Endothelial cell of umbilical vein (primary cell): ENCODE data around the gene TXNRD1.

Experiments
- CTCF ChIP-seq, 2 donors: IDR thresholded peaks; 1 replicate in 1 of 2; 2 replicates in 1 of 2; pipeline ENCODE4 v1.5.1; 2011; ENCODE audit warnings: low read length in 2 of 2, mild to moderate bottlenecking in 2 of 2, moderate library complexity in 2 of 2, control low read depth in 1 of 2, inconsistent platforms in 1 of 2, low read depth in 1 of 2; ENCODE audit not compliant: insufficient read depth in 1 of 2; ENCODE audit errors: extremely low read depth in 1 of 2
- EZH2 ChIP-seq: IDR thresholded peaks from 2 replicates; pipeline ENCODE4 v1.6.1; 2012; ENCODE audit warnings: borderline replicate concordance, low read depth, mild to moderate bottlenecking, moderate library complexity, low read length, inconsistent platforms; ENCODE audit not compliant: severe bottlenecking
- FOS ChIP-seq: IDR thresholded peaks from 2 replicates; pipeline ENCODE4 v1.6.1; 2011; ENCODE audit warnings: mild to moderate bottlenecking, low read length, moderate library complexity, borderline replicate concordance; ENCODE audit not compliant: insufficient read depth
- GATA2 ChIP-seq: IDR thresholded peaks from 2 replicates; pipeline ENCODE4 v1.7.0; 2011; ENCODE audit warnings: low read depth, mild to moderate bottlenecking, moderate library complexity, mixed read lengths, low read length; ENCODE audit not compliant: insufficient read length, insufficient read depth
- JUN ChIP-seq: IDR thresholded peaks from 2 replicates; pipeline ENCODE4 v1.6.1; 2011; ENCODE audit warnings: borderline replicate concordance, low read depth; ENCODE audit not compliant: insufficient read length, insufficient read depth
- MYC ChIP-seq: IDR thresholded peaks from one replicate; pipeline ENCODE4 v1.6.1; 2011; ENCODE audit warnings: mild to moderate bottlenecking, low read depth, low read length
- POLR2A ChIP-seq: IDR thresholded peaks from 2 replicates; pipeline ENCODE4 v1.6.1; 2012; ENCODE audit warnings: low read depth, mild to moderate bottlenecking, control low read depth, low read length
- POLR2AphosphoS5 ChIP-seq: IDR thresholded peaks from 2 replicates; pipeline ENCODE4 v1.6.1; 2012; ENCODE audit warnings: low read depth, mild to moderate bottlenecking, control low read depth, low read length, moderate library complexity; ENCODE audit not compliant: insufficient read depth

GRCh38 chr12:104365921-104366410 lies 150.4 kb downstream of the TXNRD1 start:
- no peak for TF ChIP-seq CTCF (IDR thresholded peaks at IDR 0.05; ENCODE audit: extremely low read depth in 1 of 2, insufficient read depth in 1 of 2, low read depth in 1 of 2, low read length in 2 of 2)
- TF ChIP-seq POLR2A, result no peak
- TF ChIP-seq EZH2, result no peak
- TF ChIP-seq FOS, result no peak
- no peak for TF ChIP-seq POLR2AphosphoS5
- no peak for TF ChIP-seq JUN
- TF ChIP-seq GATA2, result no peak
- no peak for TF ChIP-seq MYC
